ENCODE results near the gene VPS41.

DNA sequence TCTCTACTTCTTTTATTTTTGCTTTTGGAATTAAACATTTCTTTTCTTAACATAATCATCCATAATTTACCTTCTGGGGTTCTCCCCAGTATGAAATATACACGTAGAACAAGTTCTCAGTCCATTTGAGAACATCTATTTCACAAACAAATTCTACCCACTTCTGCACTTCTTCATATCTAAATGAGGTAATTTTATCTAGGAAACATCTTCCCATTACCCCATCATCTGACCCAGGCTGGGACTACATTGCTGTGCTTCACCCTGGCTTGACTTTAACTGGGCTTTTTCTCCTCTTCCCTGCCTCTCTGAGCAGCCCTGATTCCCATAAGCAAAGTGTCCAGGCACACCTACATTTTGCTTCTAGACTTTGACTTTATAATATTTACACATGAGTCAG, 234.5 kb downstream of the VPS41 start:
- TF ChIP-seq CTCF (IDR thresholded peaks at IDR 0.05 in 8 of 11, conservative IDR thresholded peaks at IDR 0.05 in 3 of 11) (no peak), POLR2A (IDR thresholded peaks at IDR 0.05) (no peak), POLR2AphosphoS5 (IDR thresholded peaks at IDR 0.05) (no peak)
